NB4 (cell line): ENCODE measurements around the gene HELZ.

Experiments
- MYC ChIP-seq: IDR thresholded peaks from 2 replicates; pipeline ENCODE4 v1.6.1; 2011; ENCODE audit warnings: low read depth, low read length
- POLR2A ChIP-seq: IDR thresholded peaks from 2 replicates; pipeline ENCODE4 v1.6.1; 2011; ENCODE audit warnings: mild to moderate bottlenecking; ENCODE audit not compliant: insufficient read length; ENCODE audit errors: extremely low read depth
- TF ChIP-seq, protein P1 (sequence below): IDR thresholded peaks from one replicate; pipeline ENCODE4 v1.5.1; 2012; ENCODE audit warnings: low read depth, low read length
- TF ChIP-seq, protein P2 (sequence below): IDR thresholded peaks from 2 replicates; pipeline ENCODE4 v1.6.1; 2011; ENCODE audit warnings: low read depth, low read length

DNA sequence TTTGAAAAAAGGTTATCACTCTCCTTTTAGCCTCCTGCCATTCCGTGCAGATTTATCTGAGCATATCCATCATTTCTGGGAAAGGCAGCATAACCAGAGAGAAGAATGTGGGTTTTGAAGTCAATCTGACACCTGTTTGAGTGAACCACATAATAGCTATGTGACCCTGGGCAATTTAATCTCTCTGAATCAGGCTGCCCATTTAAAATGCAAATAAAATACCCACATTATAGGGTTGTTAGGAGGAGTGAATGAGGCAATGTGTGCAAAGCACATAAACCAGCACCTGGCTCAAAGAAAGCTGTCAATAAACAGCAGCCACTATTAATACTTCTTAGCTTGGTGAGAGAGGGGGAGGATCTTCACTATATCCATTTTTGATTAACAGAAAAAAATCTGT, 112.6 kb downstream of the HELZ start:
- TF ChIP-seq, protein P1, sequence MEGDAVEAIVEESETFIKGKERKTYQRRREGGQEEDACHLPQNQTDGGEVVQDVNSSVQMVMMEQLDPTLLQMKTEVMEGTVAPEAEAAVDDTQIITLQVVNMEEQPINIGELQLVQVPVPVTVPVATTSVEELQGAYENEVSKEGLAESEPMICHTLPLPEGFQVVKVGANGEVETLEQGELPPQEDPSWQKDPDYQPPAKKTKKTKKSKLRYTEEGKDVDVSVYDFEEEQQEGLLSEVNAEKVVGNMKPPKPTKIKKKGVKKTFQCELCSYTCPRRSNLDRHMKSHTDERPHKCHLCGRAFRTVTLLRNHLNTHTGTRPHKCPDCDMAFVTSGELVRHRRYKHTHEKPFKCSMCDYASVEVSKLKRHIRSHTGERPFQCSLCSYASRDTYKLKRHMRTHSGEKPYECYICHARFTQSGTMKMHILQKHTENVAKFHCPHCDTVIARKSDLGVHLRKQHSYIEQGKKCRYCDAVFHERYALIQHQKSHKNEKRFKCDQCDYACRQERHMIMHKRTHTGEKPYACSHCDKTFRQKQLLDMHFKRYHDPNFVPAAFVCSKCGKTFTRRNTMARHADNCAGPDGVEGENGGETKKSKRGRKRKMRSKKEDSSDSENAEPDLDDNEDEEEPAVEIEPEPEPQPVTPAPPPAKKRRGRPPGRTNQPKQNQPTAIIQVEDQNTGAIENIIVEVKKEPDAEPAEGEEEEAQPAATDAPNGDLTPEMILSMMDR: no peak
- no peak for TF ChIP-seq POLR2A
- TF ChIP-seq, protein P2, sequence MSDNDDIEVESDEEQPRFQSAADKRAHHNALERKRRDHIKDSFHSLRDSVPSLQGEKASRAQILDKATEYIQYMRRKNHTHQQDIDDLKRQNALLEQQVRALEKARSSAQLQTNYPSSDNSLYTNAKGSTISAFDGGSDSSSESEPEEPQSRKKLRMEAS: no peak
- no peak for TF ChIP-seq MYC
